SU-DHL-6 (cell line): ENCODE data around the gene ZDHHC11B.

Source experiments
- H2AFZ ChIP-seq: fragments of 200-600 bp; sonication (generic); 2 replicates; pipeline ENCODE4 v1.6.1; 2014; ENCODE audit warnings: low read depth, mild to moderate bottlenecking, moderate library complexity, mixed read lengths, antibody characterized with exemption, low read length; ENCODE audit not compliant: severe bottlenecking
- H3F3A ChIP-seq: fragments of 200-600 bp; shearing (Covaris generic); 2 replicates; pipeline ENCODE4 v1.6.0; 2016; ENCODE audit warnings: antibody characterized with exemption, mild to moderate bottlenecking; ENCODE audit not compliant: insufficient read depth
- H3K27ac ChIP-seq: fragments of 200-600 bp; sonication (generic); 2 replicates; pipeline ENCODE4 v1.5.1; 2016; ENCODE audit warnings: low read depth, mild to moderate bottlenecking, low read length, moderate library complexity, mixed read lengths
- H3K27me3 ChIP-seq: fragments of 200-600 bp; sonication (generic), shearing (Covaris generic); 2 replicates; pipeline ENCODE4 v1.6.0; 2014; ENCODE audit warnings: mild to moderate bottlenecking, low read length
- H3K36me3 ChIP-seq: fragments of 200-600 bp; sonication (generic); 2 replicates; pipeline ENCODE4 v1.6.1; 2014; ENCODE audit warnings: mild to moderate bottlenecking, low read length, mixed read lengths
- H3K4me2 ChIP-seq: fragments of 300-600, 200-600 bp; shearing (Covaris generic), sonication (generic); 2 replicates; pipeline ENCODE4 v1.6.0; 2014; ENCODE audit warnings: low read length, low read depth, mild to moderate bottlenecking; ENCODE audit not compliant: poor library complexity, severe bottlenecking
- H3K4me3 ChIP-seq: fragments of 200-600 bp; sonication (generic); 2 replicates; pipeline ENCODE4 v1.5.1; 2014; ENCODE audit warnings: antibody characterized with exemption, low read length, mild to moderate bottlenecking, mixed read lengths; ENCODE audit not compliant: insufficient read depth, poor library complexity, severe bottlenecking
- H3K79me2 ChIP-seq: fragments of 200-600 bp; sonication (generic); 2 replicates; pipeline ENCODE4 v1.6.1; 2014; ENCODE audit warnings: mild to moderate bottlenecking, low read length, moderate library complexity; ENCODE audit not compliant: insufficient read depth
- H3K9ac ChIP-seq: fragments of 200-600 bp; sonication (generic); 2 replicates; pipeline ENCODE4 v1.7.0; 2014; ENCODE audit warnings: mild to moderate bottlenecking, low read length
- H3K9me2 ChIP-seq: fragments of 200-600 bp; sonication (generic); replicated peaks from 2 replicates; pipeline ENCODE4 v1.6.1; 2014; ENCODE audit warnings: low read length; ENCODE audit not compliant: insufficient read depth
- H3K9me3 ChIP-seq: fragments of 200-600 bp; sonication (generic); 2 replicates; pipeline ENCODE4 v1.6.1; 2014; ENCODE audit warnings: low read length, mixed read lengths; ENCODE audit not compliant: insufficient read depth
- H4K20me1 ChIP-seq: fragments of 200-600 bp; sonication (generic); 2 replicates; pipeline ENCODE4 v1.6.1; 2014; ENCODE audit warnings: low read depth, mild to moderate bottlenecking, antibody characterized with exemption, low read length, moderate library complexity, mixed read lengths
- EZH2phosphoT487 ChIP-seq: fragments of 200-600 bp; sonication (generic), shearing (Covaris generic); conservative IDR thresholded peaks from 2 replicates; pipeline ENCODE4 v1.6.1; 2018; ENCODE audit warnings: mild to moderate bottlenecking, antibody characterized with exemption, low read length, moderate library complexity, mixed read lengths
- TF ChIP-seq, protein P1 (sequence below): fragments of 200-600 bp; sonication (generic); IDR thresholded peaks from one replicate; pipeline ENCODE4 v1.5.1; 2017; ENCODE audit warnings: antibody characterized with exemption, mild to moderate bottlenecking, low read length, moderate library complexity; ENCODE audit not compliant: insufficient read depth, poor library complexity, severe bottlenecking

ZDHHC11B gene

DNA sequence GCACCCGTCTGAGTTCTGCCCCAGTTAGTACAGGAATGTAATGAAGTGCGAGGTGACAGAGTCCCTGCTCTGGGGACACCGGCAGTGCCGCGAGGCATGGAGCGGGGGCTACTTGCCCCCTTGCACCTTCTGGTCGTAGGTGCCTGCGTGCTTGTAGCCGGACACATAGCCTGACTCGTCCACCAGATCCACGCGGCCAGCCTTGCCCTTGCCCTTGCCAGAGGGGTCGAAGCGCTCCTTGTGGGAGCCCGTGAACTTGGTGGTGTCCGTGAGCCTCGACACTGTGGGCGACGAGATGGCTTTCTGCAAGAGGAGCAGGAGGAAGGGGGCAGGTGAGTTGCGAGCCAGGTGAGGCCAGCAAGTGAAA is 119.6 kb downstream of the ZDHHC11B start:
- H3F3A ChIP-seq = no peaks in the 10 kb centered on the region; the same call in 1 of the 2 replicates
- H3K79me2 ChIP-seq = no peaks in the 10 kb centered on the region
- no peak overlapping the region for H3K4me2 ChIP-seq
- no peak overlapping the region for H3K4me3 ChIP-seq
- H3K9me3 ChIP-seq = no peaks in the 10 kb centered on the region
- no peak overlapping the region for H3K9ac ChIP-seq
- no peaks in the 10 kb centered on the region for H4K20me1 ChIP-seq
- H3K27ac ChIP-seq = no peak overlapping the region
- TF ChIP-seq, protein P1, sequence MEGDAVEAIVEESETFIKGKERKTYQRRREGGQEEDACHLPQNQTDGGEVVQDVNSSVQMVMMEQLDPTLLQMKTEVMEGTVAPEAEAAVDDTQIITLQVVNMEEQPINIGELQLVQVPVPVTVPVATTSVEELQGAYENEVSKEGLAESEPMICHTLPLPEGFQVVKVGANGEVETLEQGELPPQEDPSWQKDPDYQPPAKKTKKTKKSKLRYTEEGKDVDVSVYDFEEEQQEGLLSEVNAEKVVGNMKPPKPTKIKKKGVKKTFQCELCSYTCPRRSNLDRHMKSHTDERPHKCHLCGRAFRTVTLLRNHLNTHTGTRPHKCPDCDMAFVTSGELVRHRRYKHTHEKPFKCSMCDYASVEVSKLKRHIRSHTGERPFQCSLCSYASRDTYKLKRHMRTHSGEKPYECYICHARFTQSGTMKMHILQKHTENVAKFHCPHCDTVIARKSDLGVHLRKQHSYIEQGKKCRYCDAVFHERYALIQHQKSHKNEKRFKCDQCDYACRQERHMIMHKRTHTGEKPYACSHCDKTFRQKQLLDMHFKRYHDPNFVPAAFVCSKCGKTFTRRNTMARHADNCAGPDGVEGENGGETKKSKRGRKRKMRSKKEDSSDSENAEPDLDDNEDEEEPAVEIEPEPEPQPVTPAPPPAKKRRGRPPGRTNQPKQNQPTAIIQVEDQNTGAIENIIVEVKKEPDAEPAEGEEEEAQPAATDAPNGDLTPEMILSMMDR = no peak
- no peak for TF ChIP-seq EZH2phosphoT487
- H3K36me3 ChIP-seq = no peaks in the 10 kb centered on the region
- H3K27me3 ChIP-seq = no peaks in the 10 kb centered on the region
- no peaks in the 10 kb centered on the region for H3K9me2 ChIP-seq
- H2AFZ ChIP-seq = no peak overlapping the region

DNA sequence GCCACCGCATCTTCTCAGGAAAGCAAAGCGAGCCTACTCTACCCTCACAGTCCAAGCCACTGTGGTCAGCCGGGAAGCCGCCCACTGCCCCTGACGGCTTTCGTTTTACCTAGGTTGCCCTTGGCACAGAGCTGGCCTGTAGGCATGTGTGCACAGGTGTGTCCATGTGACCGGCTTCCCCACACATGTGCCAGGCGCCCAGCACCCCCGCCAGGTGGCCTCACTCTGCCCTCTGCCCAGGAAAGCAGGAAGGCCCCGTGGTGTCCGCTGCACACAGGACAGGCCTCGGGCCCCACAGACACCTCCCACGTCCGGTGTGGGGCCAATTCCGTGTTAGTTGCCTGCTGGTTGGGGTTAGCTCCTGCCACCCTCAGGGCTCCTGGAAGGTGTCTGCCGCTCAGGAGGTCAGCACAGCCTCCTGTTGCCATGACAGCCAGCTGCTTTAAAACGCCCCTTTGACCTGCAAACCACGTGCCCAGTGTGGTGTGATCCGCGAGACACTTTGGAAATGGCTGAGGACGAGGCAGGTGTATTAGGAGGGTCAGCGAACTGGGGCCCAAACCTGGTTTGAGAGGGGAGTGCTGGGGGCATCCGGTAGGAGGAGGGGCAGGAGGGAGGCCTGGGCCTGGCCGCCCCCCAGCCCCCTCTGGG is 120.1 kb downstream of the ZDHHC11B start:
- Histone ChIP-seq H4K20me1 (no peaks in the 10 kb centered on the region), H3K79me2 (no peaks in the 10 kb centered on the region), H3K9me2 (no peaks in the 10 kb centered on the region), H3K9me3 (no peaks in the 10 kb centered on the region), H3K36me3 (no peaks in the 10 kb centered on the region), H3K27me3 (no peaks in the 10 kb centered on the region), H2AFZ (no peak overlapping the region), H3K27ac (no peak overlapping the region), H3K4me2 (no peak overlapping the region), H3F3A (no peaks in the 10 kb centered on the region; the same call in 1 of the 2 replicates), H3K9ac (no peak overlapping the region), H3K4me3 (no peak overlapping the region)
- TF ChIP-seq, protein P1 = no peak
- no peak for TF ChIP-seq EZH2phosphoT487

DNA sequence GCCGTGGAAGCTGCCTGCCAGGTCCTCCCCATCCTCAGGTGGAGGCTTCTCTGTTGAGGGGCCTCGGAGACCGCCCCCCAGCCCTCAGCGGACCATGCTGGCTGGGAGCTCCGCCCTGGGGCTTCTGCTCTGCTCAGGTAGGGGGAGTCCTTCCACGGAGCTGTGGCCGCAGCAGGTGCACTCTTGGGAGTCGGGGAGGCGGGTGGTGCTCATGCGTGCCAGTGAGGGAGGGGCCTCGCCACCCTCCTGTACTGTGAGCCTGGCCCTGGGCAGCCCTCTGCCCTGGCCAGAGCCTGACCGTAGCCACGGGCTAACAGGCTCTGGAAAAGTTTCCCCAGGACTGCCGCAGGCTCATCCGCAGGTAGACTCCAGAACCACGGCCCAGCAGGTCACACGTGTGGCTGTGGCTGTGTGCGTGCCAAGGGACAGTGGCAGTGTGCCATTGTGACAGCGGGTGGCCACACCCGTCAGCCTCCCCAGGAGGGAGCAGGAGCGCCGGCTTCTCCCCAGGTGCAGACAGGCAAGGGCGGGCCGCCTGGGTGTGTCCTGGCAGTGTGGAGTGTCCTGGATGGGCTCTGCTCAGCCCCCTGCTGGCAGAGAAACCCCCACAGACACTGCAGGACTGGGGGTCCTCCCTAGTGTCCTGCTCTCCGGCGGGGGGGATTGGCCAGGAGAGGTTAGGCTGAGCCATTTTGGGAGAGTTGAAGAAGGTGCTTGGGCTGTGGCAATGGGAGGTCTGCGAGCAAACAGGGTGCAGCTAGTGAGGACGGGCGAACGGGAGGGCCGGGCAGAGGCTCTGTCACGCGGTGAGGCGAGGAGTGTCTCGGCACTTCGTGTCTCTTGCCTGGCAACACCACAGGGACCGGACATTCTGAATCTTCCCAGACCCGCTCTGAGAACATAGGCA is 120.8 kb downstream of the ZDHHC11B start:
- Histone ChIP-seq H3K79me2 (no peaks in the 10 kb centered on the region), H3F3A (no peaks in the 10 kb centered on the region; the same call in 1 of the 2 replicates), H3K4me3 (no peak overlapping the region), H3K27ac (no peak overlapping the region), H2AFZ (no peak overlapping the region), H4K20me1 (no peaks in the 10 kb centered on the region), H3K27me3 (no peaks in the 10 kb centered on the region), H3K9ac (no peak overlapping the region), H3K4me2 (no peak overlapping the region), H3K36me3 (no peaks in the 10 kb centered on the region), H3K9me2 (no peaks in the 10 kb centered on the region), H3K9me3 (no peaks in the 10 kb centered on the region)
- TF ChIP-seq EZH2phosphoT487 = no peak
- TF ChIP-seq, protein P1 = no peak
